ENCODE data around the gene CHAF1A.

DNA sequence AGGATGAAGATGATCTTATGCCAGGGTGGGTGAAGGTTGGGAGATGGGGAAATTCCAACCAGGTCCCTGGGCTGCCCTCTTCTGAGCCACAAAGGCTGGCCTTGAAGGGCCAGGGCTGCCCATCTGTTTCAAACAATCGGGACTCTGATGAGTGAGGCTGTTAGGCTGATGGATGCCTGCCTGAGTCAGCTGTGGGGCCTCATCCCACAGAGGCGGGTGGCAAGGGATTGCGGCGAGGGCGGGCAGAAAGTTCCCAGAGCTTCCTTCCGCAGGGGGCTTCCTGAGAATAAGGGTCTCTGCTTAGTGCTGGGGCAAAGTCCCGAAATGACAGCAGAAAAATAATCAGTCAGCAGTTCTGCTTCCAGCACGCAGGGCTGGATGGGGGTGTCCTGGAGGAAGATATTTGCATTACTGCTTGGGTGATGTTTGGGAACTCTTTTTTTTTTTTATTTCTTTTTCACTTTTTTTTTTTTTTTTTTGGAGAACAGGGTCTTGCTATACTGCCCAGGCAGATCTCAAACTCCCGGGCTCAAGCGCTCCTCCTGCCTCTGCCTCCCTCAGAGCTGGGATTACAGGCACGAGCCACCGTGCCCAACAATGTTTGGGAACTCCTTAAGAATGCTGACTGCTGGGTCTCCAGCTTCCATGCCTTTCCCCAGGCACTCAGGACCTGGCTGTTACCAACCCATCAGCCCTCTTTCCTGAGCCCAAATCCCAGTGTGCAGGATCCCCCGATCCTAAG is 16.2 kb upstream of the CHAF1A start:
- TF ChIP-seq KDM5A (IDR thresholded peaks at IDR 0.05; ENCODE audit: low read length) (no peak), POLR2A (IDR thresholded peaks at IDR 0.05; ENCODE audit: control extremely low read depth in 1 of 2, low read depth in 2 of 2, low read length in 2 of 2) (no peak), RAD21 (IDR thresholded peaks at IDR 0.05 in 1 of 2, conservative IDR thresholded peaks at IDR 0.05 in 1 of 2; ENCODE audit: low read depth in 2 of 2, low read length in 2 of 2) (no peak), EZH2 (IDR thresholded peaks at IDR 0.05; ENCODE audit: low read depth, low read length, severe bottlenecking) (no peak), TEAD4 (IDR thresholded peaks at IDR 0.05; ENCODE audit: low read depth, low read length) (no peak), JUND (IDR thresholded peaks at IDR 0.05; ENCODE audit: low read length) (no peak), SP1 (IDR thresholded peaks at IDR 0.05; ENCODE audit: low read depth, low read length) (no peak), POLR2AphosphoS5 (IDR thresholded peaks at IDR 0.05; ENCODE audit: low read depth, low read length) (no peak), BRCA1 (IDR thresholded peaks at IDR 0.05; ENCODE audit: low read depth, low read length) (no peak)
- TF ChIP-seq, protein P1, sequence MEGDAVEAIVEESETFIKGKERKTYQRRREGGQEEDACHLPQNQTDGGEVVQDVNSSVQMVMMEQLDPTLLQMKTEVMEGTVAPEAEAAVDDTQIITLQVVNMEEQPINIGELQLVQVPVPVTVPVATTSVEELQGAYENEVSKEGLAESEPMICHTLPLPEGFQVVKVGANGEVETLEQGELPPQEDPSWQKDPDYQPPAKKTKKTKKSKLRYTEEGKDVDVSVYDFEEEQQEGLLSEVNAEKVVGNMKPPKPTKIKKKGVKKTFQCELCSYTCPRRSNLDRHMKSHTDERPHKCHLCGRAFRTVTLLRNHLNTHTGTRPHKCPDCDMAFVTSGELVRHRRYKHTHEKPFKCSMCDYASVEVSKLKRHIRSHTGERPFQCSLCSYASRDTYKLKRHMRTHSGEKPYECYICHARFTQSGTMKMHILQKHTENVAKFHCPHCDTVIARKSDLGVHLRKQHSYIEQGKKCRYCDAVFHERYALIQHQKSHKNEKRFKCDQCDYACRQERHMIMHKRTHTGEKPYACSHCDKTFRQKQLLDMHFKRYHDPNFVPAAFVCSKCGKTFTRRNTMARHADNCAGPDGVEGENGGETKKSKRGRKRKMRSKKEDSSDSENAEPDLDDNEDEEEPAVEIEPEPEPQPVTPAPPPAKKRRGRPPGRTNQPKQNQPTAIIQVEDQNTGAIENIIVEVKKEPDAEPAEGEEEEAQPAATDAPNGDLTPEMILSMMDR (IDR thresholded peaks at IDR 0.05; ENCODE audit: control extremely low read depth in 1 of 3, insufficient read depth in 1 of 3, low read depth in 1 of 3, low read length in 3 of 3) = no peak
- TF ChIP-seq, protein P2, sequence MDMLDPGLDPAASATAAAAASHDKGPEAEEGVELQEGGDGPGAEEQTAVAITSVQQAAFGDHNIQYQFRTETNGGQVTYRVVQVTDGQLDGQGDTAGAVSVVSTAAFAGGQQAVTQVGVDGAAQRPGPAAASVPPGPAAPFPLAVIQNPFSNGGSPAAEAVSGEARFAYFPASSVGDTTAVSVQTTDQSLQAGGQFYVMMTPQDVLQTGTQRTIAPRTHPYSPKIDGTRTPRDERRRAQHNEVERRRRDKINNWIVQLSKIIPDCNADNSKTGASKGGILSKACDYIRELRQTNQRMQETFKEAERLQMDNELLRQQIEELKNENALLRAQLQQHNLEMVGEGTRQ (IDR thresholded peaks at IDR 0.05; ENCODE audit: low read length) = no peak
